ENCODE measurements around the gene UGT2A1. TPM values are rescaled to one million over a fixed set of nuclear protein-coding genes. Genes with fewer than 3 reads are reported as not detected.

Gene UGT2A1
- polyA plus RNA-seq, 2 of the 4 experiments (the other 2 are of a cell fraction), result not detected

DNA sequence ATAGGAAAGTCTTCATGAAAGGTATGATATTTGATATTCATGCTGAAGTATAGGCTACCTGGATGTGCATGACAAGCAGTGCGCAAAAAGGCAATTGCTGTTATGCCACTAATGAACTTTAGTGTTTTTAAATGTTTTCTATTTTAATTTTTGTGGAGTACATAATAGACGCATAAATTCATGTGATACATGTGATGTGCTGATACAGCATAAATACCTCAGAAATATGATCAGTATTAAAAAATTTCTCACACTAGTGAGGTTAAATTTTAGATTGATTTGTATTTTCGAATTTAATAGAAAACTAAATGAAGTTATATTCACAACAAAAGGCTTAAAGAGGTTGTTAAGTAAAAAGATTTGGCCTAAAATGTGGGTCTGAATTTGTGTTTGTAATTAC is 2.2 kb downstream of the UGT2A1 start:
- ATAC-seq (no peak), FAIRE-seq (no peak), DNase-seq (ENCODE audit: low read depth in 1 of 2, low spot score in 1 of 2) (no peak)
- H3K4me3 ChIP-seq, result no peak overlapping the region
- no peaks in the 10 kb centered on the region for H3K9me3 ChIP-seq
- H3K27ac ChIP-seq, result no peak overlapping the region
- POLR2A ChIA-PET, result no interaction called here
- no peak overlapping the region for H3K4me2 ChIP-seq
- CTCF ChIA-PET, result no interaction called here
- no peaks in the 10 kb centered on the region for H3K4me1 ChIP-seq
- 49% methylated on average over 3 of the region's 3 CpGs for WGBS (ENCODE audit: missing lambda C conversion rate)
- TF ChIP-seq, protein P1, sequence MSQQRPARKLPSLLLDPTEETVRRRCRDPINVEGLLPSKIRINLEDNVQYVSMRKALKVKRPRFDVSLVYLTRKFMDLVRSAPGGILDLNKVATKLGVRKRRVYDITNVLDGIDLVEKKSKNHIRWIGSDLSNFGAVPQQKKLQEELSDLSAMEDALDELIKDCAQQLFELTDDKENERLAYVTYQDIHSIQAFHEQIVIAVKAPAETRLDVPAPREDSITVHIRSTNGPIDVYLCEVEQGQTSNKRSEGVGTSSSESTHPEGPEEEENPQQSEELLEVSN (IDR thresholded peaks at IDR 0.05; ENCODE audit: borderline replicate concordance, low read depth), result no peak
- peak; percentile 72 for TF ChIP-seq MAFK (IDR thresholded peaks at IDR 0.05; ENCODE audit: partially characterized antibody)
- no peak for TF ChIP-seq RARB (CRISPR knock-in tag; IDR thresholded peaks at IDR 0.05)
- TF ChIP-seq, protein P2, sequence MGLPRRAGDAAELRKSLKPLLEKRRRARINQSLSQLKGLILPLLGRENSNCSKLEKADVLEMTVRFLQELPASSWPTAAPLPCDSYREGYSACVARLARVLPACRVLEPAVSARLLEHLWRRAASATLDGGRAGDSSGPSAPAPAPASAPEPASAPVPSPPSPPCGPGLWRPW (IDR thresholded peaks at IDR 0.05), result no peak
- TF ChIP-seq ZNF302 (CRISPR knock-in tag; IDR thresholded peaks at IDR 0.05), result no peak
- no peak for TF ChIP-seq HOXA7 (CRISPR knock-in tag; IDR thresholded peaks at IDR 0.05)
- no peak for TF ChIP-seq EHF (CRISPR knock-in tag; IDR thresholded peaks at IDR 0.05)
- TF ChIP-seq RCOR1 (IDR thresholded peaks at IDR 0.05; ENCODE audit: low read depth, low read length), result no peak

DNA sequence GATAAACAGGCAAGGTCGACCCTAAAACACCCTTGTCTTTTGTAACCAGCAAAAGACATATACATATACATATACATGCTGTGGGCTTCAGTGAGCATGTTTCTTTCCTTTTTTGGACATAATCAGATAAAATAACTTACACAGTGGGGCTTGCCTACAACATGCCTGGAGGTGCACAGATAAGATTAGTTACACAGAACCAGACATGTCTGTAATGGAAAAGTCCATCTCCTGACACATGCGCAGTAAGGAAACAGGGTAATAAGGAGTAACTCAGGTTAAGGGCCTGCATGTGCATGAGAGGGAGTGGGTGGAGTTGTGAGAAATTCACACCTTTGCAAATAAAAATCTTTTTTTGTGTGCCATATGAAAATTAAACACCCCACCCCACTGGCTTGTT is 3.4 kb downstream of the UGT2A1 start:
- no peak for DNase-seq (ENCODE audit: low read depth in 1 of 2, low spot score in 1 of 2)
- TF ChIP-seq ZFP36 (IDR thresholded peaks at IDR 0.05; ENCODE audit: borderline replicate concordance, partially characterized antibody) (no peak), CBX8 (IDR thresholded peaks at IDR 0.05) (no peak), ZC3H11A (IDR thresholded peaks at IDR 0.05) (no peak), HDAC2 (IDR thresholded peaks at IDR 0.05) (no peak), CEBPB (IDR thresholded peaks at IDR 0.05) (no peak), ZSCAN20 (CRISPR knock-in tag; IDR thresholded peaks at IDR 0.05) (no peak)
- TF ChIP-seq, protein P3, sequence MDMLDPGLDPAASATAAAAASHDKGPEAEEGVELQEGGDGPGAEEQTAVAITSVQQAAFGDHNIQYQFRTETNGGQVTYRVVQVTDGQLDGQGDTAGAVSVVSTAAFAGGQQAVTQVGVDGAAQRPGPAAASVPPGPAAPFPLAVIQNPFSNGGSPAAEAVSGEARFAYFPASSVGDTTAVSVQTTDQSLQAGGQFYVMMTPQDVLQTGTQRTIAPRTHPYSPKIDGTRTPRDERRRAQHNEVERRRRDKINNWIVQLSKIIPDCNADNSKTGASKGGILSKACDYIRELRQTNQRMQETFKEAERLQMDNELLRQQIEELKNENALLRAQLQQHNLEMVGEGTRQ (IDR thresholded peaks at IDR 0.05), result no peak
- Histone ChIP-seq H3K4me2 (no peak overlapping the region), H3K9me3 (no peaks in the 10 kb centered on the region), H3K4me1 (no peaks in the 10 kb centered on the region), H3K27ac (no peak overlapping the region), H3K4me3 (no peak overlapping the region)
- no peak for FAIRE-seq
- ChIA-PET CTCF (no interaction called here), POLR2A (no interaction called here)
- no peak for ATAC-seq
- WGBS (ENCODE audit: missing lambda C conversion rate), result 60% methylated on average over 2 of the region's 2 CpGs

DNA sequence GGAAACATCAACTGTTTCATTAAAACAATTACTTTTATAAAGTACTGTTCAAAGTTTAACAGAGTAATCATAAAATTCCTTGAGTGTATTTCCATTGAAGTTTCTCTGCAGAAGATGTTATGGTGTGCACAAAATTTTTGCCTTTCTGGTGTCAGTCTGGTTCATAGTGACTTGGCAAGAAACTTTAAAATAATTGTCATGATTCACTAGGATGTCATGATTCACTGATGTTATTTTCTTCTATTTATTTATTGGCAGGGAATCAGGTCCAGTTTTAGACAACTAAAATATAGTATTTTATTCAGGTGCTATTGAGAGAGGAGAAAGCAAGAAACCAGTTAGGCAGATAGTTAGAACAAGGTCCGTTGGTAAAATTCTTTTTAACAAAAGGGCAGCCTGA is 3.8 kb downstream of the UGT2A1 start:
- CTCF ChIA-PET, result no interaction called here
- ATAC-seq (no peak), DNase-seq (ENCODE audit: low read depth in 1 of 2, low spot score in 1 of 2) (no peak), FAIRE-seq (no peak)
- TF ChIP-seq, protein P4, sequence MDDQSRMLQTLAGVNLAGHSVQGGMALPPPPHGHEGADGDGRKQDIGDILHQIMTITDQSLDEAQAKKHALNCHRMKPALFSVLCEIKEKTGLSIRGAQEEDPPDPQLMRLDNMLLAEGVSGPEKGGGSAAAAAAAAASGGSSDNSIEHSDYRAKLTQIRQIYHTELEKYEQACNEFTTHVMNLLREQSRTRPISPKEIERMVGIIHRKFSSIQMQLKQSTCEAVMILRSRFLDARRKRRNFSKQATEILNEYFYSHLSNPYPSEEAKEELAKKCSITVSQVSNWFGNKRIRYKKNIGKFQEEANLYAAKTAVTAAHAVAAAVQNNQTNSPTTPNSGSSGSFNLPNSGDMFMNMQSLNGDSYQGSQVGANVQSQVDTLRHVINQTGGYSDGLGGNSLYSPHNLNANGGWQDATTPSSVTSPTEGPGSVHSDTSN (IDR thresholded peaks at IDR 0.05), result no peak
- TF ChIP-seq, protein P1 (IDR thresholded peaks at IDR 0.05; ENCODE audit: borderline replicate concordance, low read depth), result no peak
- no peak for TF ChIP-seq POLR2A (IDR thresholded peaks at IDR 0.05; ENCODE audit: low read length)
- no peak for TF ChIP-seq CBX2 (IDR thresholded peaks at IDR 0.05; ENCODE audit: borderline replicate concordance, low read depth)
- TF ChIP-seq FOSB (CRISPR knock-in tag; IDR thresholded peaks at IDR 0.05), result no peak
- no peak for TF ChIP-seq ZSCAN20 (CRISPR knock-in tag; IDR thresholded peaks at IDR 0.05)
- TF ChIP-seq POLR2AphosphoS2 (conservative IDR thresholded peaks at IDR 0.05; ENCODE audit: low read length), result no peak
- no peak for TF ChIP-seq TFCP2L1 (CRISPR knock-in tag; IDR thresholded peaks at IDR 0.05)
- TF ChIP-seq JUNB (IDR thresholded peaks at IDR 0.05), result no peak
- TF ChIP-seq CBX8 (IDR thresholded peaks at IDR 0.05), result no peak
- Histone ChIP-seq H3K4me3 (no peak overlapping the region), H3K9me3 (no peaks in the 10 kb centered on the region), H3K4me2 (no peak overlapping the region), H3K4me1 (no peaks in the 10 kb centered on the region), H3K27ac (no peak overlapping the region)
- POLR2A ChIA-PET, result no interaction called here
- 10% methylated on average over 1 of the region's 1 CpG for WGBS (ENCODE audit: missing lambda C conversion rate)
